Measurements from ENCODE around the gene RASA4B.
A peak's percentile ranks its signal among the peaks of the same experiment; 100 is the strongest.
"Not testable (repeated sequence)": the region's sequence is repeated elsewhere in the genome, so short reads cannot be mapped to it uniquely, and the experiment has no call there.

RASA4B gene

GRCh38 chr7:102512642-102513221 is 4.8 kb downstream of the RASA4B start:
- FAIRE-seq; DNase-seq (ENCODE audit: extremely low spot score, insufficient read length, low read depth): not testable (repeated sequence)

DNA sequence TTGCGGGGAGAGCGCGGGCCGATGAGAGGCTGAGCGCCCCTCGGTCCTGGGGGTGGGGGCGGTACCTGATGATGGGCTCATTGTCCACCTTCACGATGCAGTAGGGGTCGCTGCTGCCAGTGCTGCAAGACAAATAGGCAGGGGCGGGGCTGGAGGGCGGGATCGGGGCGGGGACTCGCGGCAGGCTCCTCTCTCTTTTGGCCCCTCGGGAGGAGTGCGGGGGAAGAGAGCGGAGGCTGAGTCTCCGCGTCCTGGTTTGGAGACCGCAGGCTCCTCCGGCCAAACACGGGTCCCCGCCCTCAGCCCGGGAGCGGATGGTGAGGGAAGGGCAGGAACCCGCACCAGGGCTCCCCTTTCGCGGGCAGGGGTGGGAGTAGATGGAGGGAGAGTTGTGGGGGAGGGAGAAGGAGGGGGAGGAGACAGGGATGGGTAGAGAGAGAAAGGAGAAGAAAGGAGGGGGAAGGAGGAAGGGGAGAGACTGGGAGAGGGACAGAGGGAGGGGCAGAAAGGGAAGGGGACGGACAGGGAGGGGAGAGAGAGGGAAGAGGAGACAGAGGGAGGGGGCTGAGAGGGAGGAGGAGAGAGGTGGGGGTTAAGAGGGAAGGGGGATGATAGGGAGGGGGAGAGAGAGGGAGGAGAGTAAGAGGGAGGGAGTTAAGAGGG is 5.6 kb downstream of the RASA4B start:
- not testable (repeated sequence) for DNase-seq (ENCODE audit: extremely low spot score, insufficient read length, low read depth)
- peak; percentile 71 for FAIRE-seq

DNA sequence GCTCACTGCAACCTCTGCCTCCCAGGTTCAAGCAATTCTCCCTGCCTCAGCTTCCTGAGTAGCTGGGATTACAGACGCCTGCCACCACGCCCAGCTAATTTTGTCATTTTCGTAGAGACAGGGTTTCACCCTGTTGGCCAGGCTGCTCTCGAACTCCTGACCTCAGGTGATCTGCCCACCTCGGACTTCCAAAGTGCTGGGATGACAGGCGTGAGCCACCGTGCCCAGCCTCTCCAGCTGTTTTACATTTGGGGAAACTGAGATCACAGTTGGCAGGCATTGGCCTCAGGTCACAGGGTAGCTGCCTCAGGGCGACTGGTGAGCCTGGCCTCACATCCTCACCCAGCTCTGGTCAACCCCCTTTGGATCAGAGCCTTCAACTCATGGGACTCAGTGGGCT is 7.0 kb downstream of the RASA4B start:
- DNase-seq (ENCODE audit: extremely low spot score, insufficient read length, low read depth); FAIRE-seq: not testable (repeated sequence)

DNA sequence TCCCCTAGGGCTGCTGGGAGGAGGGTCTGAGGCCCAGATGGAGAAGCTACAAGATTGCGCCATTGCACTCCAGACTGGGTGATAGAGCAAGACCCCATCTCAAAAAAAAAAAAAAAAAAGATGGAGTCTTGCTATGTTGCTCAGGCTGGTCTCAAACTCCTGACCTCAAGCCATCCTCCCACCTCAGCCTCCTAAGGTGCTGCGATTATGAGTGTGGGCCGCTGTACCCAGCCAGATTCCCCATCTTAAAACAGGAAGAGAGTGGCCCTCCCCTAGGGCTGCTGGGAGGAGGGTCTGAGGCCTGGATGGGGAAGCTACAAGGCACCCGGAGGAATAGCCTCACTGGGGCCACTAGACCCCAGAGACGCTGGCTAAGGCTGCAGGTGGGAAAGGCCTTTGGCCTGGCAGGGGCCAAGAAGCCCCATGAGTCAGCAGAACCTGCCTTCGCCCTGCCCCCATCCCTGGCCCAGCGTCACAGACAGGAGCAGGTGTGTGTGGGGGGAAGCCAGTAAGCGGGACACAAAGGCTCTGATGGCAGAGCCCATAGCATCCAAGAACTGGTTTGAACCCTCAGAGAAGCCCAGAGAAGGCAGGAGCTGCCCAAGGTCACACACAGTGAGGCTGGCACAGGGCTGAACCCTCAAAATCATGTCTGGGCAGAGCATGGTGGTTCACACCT is 10.0 kb downstream of the RASA4B start:
- DNase-seq (ENCODE audit: extremely low spot score, insufficient read length, low read depth); FAIRE-seq: not testable (repeated sequence)

DNA sequence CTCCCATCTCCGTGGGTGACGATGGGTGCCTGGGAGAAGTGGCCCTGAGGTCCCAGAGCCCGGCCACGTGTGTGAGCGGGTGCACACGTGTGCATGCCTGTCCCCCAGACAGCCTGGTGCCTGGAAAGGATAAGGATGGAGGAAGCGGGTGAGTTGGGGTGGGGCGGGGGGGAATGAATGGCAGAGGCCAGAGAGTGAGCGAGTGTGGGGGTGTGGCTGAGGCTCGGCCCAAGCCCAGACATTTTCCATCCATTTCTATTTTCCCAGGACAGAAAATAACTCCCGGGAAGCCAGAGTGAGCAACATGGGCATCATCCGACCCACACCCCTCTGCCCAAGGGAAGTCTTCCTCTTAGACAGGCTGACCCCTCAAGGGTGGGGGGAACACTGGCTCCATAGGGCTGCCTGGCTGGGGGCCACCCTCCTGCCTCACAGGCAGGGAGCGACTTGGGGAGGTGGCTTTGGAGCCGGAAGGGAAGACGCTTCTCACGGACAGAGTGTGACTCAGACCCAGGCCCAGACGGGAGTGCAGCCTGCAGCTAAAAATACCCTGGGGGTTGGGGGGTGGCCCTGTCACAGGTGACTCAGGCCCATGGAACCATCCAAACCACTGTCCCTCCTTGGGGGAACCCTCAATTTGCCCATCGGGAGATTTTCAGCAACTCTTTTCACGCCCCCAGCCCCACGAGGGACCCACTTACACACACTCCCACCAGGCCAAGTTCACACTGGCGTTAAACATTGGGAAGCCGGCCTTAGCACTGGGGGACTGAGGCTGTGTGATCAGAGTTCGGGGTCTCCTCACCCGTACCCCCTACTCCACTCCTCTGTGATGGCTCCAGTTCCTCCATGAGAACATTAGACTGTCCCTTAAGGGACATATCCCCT is 12.0 kb downstream of the RASA4B start:
- not testable (repeated sequence) for DNase-seq (ENCODE audit: extremely low spot score, insufficient read length, low read depth); FAIRE-seq

DNA sequence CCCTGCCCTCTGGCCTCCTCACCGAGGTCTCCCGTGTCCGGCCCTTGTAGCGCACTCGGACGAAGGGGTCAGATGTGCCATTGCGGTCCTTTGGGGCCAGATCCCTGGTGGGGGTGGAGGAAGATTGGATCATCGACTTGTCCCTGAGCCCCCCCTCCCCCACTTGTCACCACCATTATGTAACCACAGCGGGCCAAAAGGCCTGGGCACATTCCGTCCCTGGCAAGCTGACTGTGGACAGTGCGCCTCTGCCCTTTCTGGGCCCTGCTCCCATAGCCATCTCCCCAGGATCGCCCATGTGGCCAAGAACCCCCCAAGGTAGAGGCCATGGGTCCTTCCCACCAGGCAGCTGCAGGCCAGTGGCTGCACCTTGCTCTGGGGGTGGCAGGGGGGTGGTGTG is 14.4 kb downstream of the RASA4B start:
- FAIRE-seq; DNase-seq (ENCODE audit: extremely low spot score, insufficient read length, low read depth): not testable (repeated sequence)

GRCh38 chr7:102498321-102498720 is 19.3 kb downstream of the RASA4B start:
- not testable (repeated sequence) for FAIRE-seq

DNA sequence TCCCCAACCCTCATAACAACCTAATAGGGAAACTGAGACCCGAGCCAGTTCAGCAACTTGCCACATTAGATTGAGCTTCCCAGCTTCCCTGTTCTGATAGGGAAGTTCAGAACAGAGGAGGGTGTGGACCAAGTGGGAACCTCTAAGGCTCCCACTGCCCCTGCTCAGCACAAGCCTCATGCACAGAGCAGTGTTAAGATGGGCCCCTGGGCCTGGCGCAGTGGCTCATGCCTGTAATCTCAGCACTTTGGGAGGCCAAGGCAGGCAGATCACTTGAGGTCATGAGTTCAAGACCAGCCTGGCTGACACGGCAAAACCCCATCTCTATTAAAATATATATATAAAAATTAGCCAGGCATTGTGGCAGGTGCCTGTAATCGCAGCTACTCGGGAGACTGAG is 20.3 kb downstream of the RASA4B start:
- FAIRE-seq = not testable (repeated sequence)

More at GRCh38 chr7:102498321-102498720, 19.3 kb downstream of the RASA4B start:
- not testable (repeated sequence) for DNase-seq (ENCODE audit: extremely low spot score, insufficient read length, low read depth)

DNA sequence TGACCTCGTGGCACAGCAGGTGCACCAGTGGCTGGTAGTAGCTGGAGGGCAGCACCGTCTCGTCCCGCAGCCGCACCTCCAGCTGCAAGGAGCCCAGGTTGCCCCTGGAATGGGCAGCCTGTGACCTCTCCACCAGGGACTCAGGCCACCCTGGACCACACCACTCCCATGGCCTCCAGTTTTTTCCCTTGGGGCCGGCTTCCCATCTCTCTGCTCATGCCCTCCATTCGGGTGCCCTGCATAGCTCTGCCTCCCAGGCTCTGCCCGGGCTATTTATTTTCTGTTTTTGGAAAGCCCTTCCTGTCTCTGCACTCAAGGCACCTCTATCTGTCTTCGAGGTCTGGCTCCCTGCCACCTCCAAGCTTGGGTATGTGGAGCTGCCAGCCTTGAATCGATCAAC is 20.7 kb downstream of the RASA4B start:
- FAIRE-seq; DNase-seq (ENCODE audit: extremely low spot score, insufficient read length, low read depth): not testable (repeated sequence)

More for the DNA sequence above, 20.3 kb downstream of the RASA4B start:
- DNase-seq (ENCODE audit: extremely low spot score, insufficient read length, low read depth) = not testable (repeated sequence)

GRCh38 chr7:102494473-102495149 is 23.0 kb downstream of the RASA4B start:
- DNase-seq (ENCODE audit: extremely low spot score, insufficient read length, low read depth); FAIRE-seq: not testable (repeated sequence)

DNA sequence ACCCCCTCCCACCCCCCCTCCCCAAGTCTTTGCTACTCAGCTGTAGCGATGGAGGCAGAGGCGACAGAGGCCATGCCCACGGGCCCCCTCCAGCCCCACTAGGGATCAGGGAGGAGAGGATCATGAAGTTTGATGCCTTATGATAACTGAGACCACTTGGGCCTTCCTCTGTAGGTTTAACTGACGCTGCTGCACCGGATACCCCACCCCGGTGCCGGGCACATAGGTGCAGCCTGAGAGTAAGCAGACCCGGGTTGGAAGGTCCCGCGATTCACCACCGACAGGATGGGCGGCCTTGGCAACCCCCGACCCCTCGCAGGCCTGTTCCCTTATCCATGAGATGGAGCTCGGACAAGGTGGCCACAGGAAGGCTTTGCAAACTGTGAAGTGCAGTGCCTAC is 23.6 kb downstream of the RASA4B start:
- not testable (repeated sequence) for FAIRE-seq; DNase-seq (ENCODE audit: extremely low spot score, insufficient read length, low read depth)

- not testable (repeated sequence) for FAIRE-seq; DNase-seq (ENCODE audit: extremely low spot score, insufficient read length, low read depth)
These were observed 24.2 kb downstream of the RASA4B start for GRCh38 chr7:102493220-102493935.

DNA sequence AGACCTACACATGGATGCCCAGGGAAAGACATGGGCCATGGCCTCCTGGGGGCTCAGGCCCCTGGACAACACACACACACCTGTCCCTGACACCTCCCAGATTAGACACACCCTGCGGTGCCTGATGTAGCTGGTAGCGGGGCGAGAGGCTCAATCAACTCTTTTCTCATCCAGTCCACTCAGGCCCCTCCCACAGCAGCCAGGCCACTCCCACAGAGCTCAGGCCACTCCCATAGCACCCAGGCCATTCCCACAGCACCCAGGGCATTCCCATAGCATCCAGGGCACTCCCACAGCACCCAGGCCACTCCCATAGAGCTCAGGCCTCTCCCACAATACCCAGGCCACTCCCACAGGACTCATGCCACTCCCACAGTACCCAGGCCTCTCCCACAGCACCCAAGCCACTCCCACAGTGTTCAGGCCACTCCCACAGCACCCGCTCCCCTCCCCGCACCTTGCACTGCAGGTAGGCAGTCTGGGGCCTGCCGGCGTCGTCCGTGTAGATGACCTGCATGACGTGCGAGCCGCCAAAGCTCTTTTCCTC is 27.0 kb downstream of the RASA4B start:
- not testable (repeated sequence) for FAIRE-seq; DNase-seq (ENCODE audit: extremely low spot score, insufficient read length, low read depth)

DNA sequence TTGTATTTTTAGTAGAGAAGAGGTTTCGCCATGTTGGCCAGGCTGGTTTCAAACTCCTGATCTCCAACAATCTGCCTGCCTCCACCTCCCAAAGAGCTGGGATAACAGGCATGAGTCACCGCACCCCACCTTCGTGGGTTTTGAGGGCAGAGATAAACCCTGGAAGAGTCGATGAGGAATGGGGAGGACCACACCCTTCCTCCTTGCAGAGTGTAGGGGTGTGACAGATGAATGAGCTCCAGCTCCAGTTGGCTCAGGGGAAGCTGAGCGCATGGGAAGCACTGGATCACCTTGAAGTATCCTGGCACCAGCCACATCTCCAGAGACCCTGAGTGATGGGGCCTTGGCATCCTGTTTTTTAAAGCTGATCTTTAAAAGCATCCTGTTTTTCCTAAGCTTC is 33.3 kb downstream of the RASA4B start:
- not testable (repeated sequence) for DNase-seq (ENCODE audit: extremely low spot score, insufficient read length, low read depth); FAIRE-seq

GRCh38 chr7:102481962-102482361 is 35.6 kb downstream of the RASA4B start:
- not testable (repeated sequence) for FAIRE-seq; DNase-seq (ENCODE audit: extremely low spot score, insufficient read length, low read depth)

- DNase-seq (ENCODE audit: extremely low spot score, insufficient read length, low read depth); FAIRE-seq: not testable (repeated sequence)
These were observed 37.5 kb downstream of the RASA4B start for GRCh38 chr7:102479982-102480637.

DNA sequence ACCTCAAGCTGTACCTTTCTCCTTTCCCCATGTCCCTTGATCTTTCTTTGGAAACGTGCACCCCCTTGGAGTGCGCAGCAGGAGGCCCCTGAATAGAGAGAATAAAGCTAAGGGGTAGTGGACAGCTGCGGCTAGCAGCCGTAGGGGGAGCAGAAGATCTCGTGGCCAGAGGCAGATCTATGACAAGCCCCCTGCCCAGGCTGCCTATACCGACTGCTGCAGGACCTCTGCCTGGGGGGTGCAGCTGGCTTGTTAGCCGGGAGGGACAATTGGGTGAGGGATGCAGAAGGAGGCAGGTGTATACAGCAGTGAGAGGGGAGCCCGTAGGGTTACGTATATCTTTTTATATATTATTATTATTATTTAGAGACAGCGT is 38.4 kb downstream of the RASA4B start:
- FAIRE-seq; DNase-seq (ENCODE audit: extremely low spot score, insufficient read length, low read depth): not testable (repeated sequence)
